ENCODE data around the gene UIMC1.

Gene UIMC1

GRCh38 chr5:176952531-176953193, 53.9 kb downstream of the UIMC1 start:
- no peak for DNase-seq

DNA sequence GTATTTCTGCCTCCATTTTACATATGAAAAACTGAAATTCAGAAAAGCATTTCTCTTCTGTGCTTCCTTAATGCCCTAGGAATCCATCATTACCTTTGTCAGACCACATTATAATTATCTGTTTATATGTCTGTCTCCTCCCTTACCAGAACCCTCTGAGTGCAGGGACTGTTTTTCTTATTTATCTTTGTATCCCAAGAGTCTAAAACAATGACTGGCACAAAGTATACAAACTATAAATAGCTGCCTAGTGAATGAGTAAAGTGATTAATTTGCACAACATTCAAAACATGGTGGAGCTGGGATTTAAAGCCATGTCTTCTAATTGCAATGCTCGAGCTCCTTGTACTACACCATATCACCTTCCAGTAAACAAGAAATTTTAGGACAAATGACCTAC, 58.1 kb downstream of the UIMC1 start:
- DNase-seq, result no peak

- DNase-seq, result no peak
These were observed 58.7 kb downstream of the UIMC1 start for GRCh38 chr5:176947847-176948246.

- no peak for DNase-seq
These were observed 62.3 kb downstream of the UIMC1 start for GRCh38 chr5:176944268-176944667.

DNA sequence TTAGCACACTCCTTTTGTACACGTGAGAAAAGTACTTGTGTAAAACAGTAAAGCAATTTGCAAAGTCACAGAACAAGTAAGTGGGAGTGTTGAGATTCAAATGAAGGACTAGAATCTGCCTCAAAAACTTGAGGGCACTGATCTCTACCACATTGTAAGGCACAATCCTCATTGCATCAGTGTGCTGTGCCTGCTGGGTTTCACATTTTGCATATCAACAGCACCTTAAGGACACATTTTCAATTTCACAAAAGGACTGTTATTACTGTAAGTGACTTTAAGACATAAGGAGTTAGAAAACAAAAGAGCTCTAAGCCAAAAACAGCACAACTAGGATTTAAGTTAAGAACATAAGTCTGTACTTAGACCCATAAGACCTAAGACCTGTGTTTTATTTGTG, 62.8 kb downstream of the UIMC1 start:
- DNase-seq, result no peak

DNA sequence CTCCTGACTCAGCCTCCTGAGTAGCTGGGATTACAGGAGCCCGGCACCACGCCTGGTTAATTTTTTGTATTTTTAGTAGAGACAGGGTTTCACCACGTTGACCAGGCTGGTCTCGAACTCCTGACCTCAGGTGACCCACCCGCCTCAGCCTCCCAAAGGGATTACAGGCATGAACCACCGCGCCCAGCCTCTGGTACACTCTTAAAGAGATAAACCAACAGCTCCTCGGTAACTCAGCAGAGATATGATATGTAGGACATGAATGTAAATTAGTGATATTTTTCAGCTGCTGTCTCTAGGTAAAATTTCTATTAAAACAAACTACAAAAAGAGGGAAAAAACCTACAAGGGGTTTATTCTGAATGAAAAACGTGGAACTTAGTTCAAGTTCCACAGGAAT, 64.6 kb downstream of the UIMC1 start:
- DNase-seq, result no peak

GRCh38 chr5:176938472-176938871, 68.1 kb downstream of the UIMC1 start:
- no peak for DNase-seq

GRCh38 chr5:176935017-176935416, 71.6 kb downstream of the UIMC1 start:
- DNase-seq, result no peak

DNA sequence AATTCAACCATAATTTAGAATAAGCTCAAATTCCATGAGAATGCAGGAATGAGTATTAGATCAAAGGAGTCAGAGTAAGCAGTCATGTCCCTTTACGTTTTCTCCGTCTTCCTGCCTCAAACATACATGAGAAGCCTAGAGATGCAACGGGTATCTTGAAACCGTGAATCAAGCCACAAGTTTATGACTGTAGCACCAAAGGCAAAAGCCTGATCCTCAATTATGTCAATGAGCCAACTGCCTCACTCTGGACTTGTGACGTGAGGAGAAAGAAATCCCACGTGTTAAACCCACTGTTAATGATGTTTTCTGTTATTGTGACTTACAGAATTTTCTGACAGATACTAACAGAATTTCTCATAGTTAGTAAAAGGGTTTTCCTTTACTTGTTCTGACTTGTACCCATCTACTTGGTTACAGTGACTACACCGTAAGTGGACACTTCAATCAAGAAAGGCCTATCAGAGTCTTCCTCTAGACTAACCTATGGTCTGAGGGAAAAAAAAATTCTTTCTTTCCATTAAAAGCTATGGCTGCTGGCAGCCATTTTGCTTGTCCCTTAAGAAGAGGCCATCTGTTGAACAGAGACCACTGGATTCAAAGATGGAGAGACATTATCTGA, 72.2 kb downstream of the UIMC1 start:
- no peak for DNase-seq

DNA sequence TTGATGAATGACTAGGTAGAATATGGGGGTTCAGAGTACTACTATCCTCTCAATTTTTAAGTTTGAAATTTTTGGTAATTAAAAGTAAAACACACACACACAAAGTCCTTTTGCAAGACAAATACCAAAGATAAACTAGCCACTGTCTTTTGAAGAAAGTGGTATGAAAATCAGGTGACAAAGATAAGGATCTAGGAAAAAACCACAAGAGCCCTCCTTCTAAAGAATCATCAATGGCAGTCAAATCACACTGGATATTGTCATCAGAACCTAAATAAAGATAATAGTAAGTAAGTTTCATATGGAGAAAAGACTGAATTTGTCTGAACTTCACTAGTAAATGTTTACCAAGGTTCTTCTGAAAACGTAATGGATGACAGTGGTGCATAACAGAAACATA, 76.9 kb downstream of the UIMC1 start:
- no peak for DNase-seq

GRCh38 chr5:176927562-176927961, 79.0 kb downstream of the UIMC1 start:
- DNase-seq, result no peak

GRCh38 chr5:176922817-176923216, 83.8 kb downstream of the UIMC1 start:
- DNase-seq, result no peak

- DNase-seq, result no peak
These were observed 84.9 kb downstream of the UIMC1 start for GRCh38 chr5:176921714-176922113.

DNA sequence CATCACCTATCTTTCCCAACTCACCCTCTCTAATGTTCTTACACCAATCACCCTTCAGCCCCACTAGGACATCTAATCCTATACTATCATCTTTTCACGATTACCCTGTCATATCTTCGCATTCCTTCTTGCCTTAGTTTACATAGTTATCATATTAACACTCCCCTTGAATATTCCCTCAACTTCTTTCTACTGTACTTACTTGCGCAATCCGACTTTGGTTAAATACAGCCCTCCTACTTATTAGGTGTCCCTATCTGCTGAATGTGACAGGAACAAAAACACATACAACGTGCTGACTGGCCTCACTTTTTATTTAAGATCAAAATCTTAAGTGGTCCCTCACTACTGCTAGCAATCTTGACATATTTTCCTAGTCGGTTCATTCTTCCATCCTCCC, 88.0 kb downstream of the UIMC1 start:
- no peak for DNase-seq

- peak; percentile 90 for DNase-seq
These were observed 90.2 kb downstream of the UIMC1 start for GRCh38 chr5:176916337-176916736.

DNA sequence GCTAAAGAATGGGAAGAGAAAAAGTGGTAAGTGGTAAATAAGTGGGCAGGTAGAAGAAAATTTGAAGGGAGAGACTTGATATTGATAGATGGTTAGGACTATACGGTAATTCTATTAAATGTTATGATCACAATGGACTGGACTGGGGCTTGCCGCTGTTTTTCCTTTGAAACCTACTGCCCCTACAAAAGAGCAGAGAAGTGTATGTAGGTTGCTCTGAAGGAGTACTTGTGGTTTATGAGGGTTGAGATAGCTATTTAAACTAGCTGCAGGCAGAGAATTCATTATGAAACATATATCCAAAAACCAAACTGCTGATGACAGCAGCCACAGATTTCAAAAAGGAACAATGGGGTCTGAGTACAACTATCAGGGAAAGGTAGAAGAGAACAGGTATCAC, 90.7 kb downstream of the UIMC1 start:
- DNase-seq, result peak; percentile 90

- no peak for DNase-seq
These were observed 94.5 kb downstream of the UIMC1 start for GRCh38 chr5:176912115-176912514.

DNA sequence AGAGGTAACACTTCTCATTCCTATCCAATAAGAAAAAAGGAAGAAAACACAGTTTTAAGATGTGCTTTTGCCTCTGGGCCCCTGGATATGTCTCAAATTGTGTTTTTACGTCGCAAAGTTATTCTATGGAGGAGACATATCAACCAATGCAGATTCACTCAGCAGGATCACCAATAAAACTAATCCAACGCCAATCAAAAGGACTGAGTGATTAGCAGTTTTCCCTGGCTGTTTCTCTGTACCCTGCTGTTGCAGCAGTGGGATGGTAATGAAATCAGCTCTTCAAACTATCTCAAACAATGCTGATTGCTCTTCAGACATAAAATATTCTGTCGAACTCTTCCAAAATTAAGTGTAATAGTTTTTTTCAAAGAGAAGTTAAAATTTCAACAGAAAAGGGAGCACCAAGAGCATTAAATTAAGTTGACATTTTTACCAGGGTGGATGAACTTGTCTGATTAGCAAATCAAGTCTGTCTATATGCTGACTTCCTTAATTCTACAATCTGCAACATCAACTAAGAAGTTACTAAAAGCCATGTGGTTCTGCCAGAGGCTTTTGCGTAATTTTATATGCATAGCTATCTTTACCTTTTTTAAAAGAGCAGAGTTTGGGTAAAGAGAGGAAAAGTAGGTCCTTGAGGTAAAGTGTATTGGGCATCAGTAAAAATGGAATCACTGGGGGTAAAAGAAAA, 97.8 kb downstream of the UIMC1 start:
- DNase-seq, result no peak

- no peak for DNase-seq
These were observed 99.8 kb downstream of the UIMC1 start for GRCh38 chr5:176906796-176907195.

GRCh38 chr5:176906126-176906525, 100.5 kb downstream of the UIMC1 start:
- DNase-seq, result no peak

GRCh38 chr5:176904276-176904675, 102.3 kb downstream of the UIMC1 start:
- no peak for DNase-seq

DNA sequence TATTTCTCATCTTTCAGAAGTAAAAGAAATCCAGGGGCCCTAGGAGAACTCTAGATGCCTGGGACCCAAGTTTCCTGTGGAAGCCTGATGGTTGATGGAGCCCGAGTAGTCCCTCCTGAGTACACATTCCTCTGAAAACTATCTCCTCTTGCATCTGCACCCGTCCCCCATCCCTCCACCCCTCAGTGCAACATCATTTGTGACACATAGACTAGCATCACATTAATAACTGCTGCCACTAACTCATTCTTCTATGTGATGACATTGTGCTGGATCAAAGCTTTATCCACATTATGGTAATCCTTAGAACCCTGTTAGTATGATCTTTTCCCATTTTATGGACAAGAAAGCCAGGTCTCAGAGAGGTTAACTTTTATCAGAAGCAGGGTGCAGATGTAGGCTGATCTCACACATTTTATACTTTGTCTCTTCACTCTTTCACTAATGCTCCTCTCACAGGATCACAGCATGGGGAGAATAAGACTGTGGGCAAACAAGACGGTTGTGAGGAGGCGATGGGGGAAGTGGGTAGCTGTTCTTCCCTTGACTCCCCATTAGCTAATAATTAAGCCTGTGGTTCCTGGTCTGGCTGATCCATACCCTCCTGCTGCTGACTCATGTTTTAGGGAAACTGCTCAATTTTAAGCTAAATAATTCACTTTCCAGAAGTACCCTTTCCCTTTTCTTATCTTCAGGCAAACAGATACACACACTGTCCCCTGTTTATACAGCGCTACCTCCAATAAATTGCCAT, 103.5 kb downstream of the UIMC1 start:
- DNase-seq, result no peak

- no peak for DNase-seq
These were observed 104.3 kb downstream of the UIMC1 start for GRCh38 chr5:176902102-176902814.

Measured in NCI-H2029 treated with DMSO at 0.1 percent for 48 hours (cell line).